HepG2 (cell line): ENCODE results near the gene ZCCHC17. TPM values are rescaled to one million over a fixed set of nuclear protein-coding genes. Genes with fewer than 3 reads are reported as not detected.

Source experiments
- ADNP ChIP-seq: sonication (generic); formaldehyde crosslinking; IDR thresholded peaks from 2 replicates; pipeline ENCODE4 v1.4.0; 2020; ENCODE audit warnings: missing genetic modification reagents
- AKAP8 ChIP-seq: sonication (generic); formaldehyde crosslinking; IDR thresholded peaks from 2 replicates; pipeline ENCODE4 v1.5.1; 2020; ENCODE audit warnings: mild to moderate bottlenecking, missing genetic modification reagents
- CCDC6 ChIP-seq: sonication (generic); formaldehyde crosslinking; IDR thresholded peaks from 2 replicates; pipeline ENCODE4 v1.8.1; 2022; ENCODE audit warnings: mild to moderate bottlenecking, missing genetic modification reagents, moderate library complexity
- GABPB1 ChIP-seq: IDR thresholded peaks from 2 replicates; pipeline ENCODE4 v1.6.1; 2016; ENCODE audit warnings: mild to moderate bottlenecking, missing genetic modification reagents, moderate library complexity, missing compliant biosample characterization
- HMG20B ChIP-seq: conservative IDR thresholded peaks from 2 replicates; pipeline ENCODE4 v1.6.1; 2016; ENCODE audit warnings: missing genetic modification reagents, missing compliant biosample characterization
- HNF4A ChIP-seq: sonication (generic); formaldehyde crosslinking; IDR thresholded peaks from 2 replicates; pipeline ENCODE4 v1.4.0; 2020; ENCODE audit warnings: missing genetic modification reagents
- KLF13 ChIP-seq: sonication (generic); formaldehyde crosslinking; IDR thresholded peaks from 2 replicates; pipeline ENCODE4 v1.4.0; 2020; ENCODE audit warnings: mild to moderate bottlenecking, missing genetic modification reagents
- LRRFIP1 ChIP-seq: sonication (generic); formaldehyde crosslinking; conservative IDR thresholded peaks from 2 replicates; pipeline ENCODE4 v1.4.0; 2020; ENCODE audit warnings: missing genetic modification reagents
- MBD4 ChIP-seq: IDR thresholded peaks from 2 replicates; pipeline ENCODE4 v1.6.1; 2012; ENCODE audit warnings: low read length, inconsistent platforms, borderline replicate concordance
- MYC ChIP-seq: sonication (generic); formaldehyde crosslinking; IDR thresholded peaks from 2 replicates; pipeline ENCODE4 v1.9.0; 2021; ENCODE audit warnings: missing genetic modification reagents, borderline replicate concordance
- PAX8 ChIP-seq: sonication (generic); formaldehyde crosslinking; IDR thresholded peaks from 2 replicates; pipeline ENCODE4 v1.8.0; 2022; ENCODE audit warnings: mild to moderate bottlenecking, missing genetic modification reagents, borderline replicate concordance
- RFXANK ChIP-seq: IDR thresholded peaks from 2 replicates; pipeline ENCODE4 v1.6.1; 2016
- RXRB ChIP-seq: IDR thresholded peaks from 2 replicates; pipeline ENCODE4 v1.6.1; 2016; ENCODE audit warnings: borderline replicate concordance, missing genetic modification reagents, missing compliant biosample characterization
- SKI ChIP-seq: fragments of 450-650 bp; IDR thresholded peaks from one replicate; pipeline ENCODE4 v1.6.1; 2018; ENCODE audit warnings: mild to moderate bottlenecking; ENCODE audit not compliant: partially characterized antibody
- SP2 ChIP-seq: sonication (generic); formaldehyde crosslinking; IDR thresholded peaks from 2 replicates; pipeline ENCODE4 v1.5.1; 2020; ENCODE audit warnings: mild to moderate bottlenecking, missing genetic modification reagents
- ZMAT5 ChIP-seq: sonication (generic); formaldehyde crosslinking; IDR thresholded peaks from 2 replicates; pipeline ENCODE4 v1.5.0; 2020; ENCODE audit warnings: mild to moderate bottlenecking, low read depth, missing genetic modification reagents, borderline replicate concordance
- ZNF468 ChIP-seq: sonication (generic); formaldehyde crosslinking; IDR thresholded peaks from 2 replicates; pipeline ENCODE4 v1.8.0; 2022; ENCODE audit warnings: mild to moderate bottlenecking, moderate library complexity, missing genetic modification reagents
- ZNF501 ChIP-seq: sonication (generic); formaldehyde crosslinking; IDR thresholded peaks from 2 replicates; pipeline ENCODE4 v1.5.1; 2020; ENCODE audit warnings: mild to moderate bottlenecking, moderate library complexity, missing genetic modification reagents
- ZNF550 ChIP-seq: sonication (generic); formaldehyde crosslinking; IDR thresholded peaks from 2 replicates; pipeline ENCODE4 v1.4.0; 2020; ENCODE audit warnings: mild to moderate bottlenecking, missing genetic modification reagents, borderline replicate concordance
- ZNF644 ChIP-seq: IDR thresholded peaks from 2 replicates; pipeline ENCODE4 v1.6.1; 2016; ENCODE audit warnings: low read depth
- ZNF780A ChIP-seq: sonication (generic); formaldehyde crosslinking; IDR thresholded peaks from 2 replicates; pipeline ENCODE4 v1.8.0; 2022; ENCODE audit warnings: mild to moderate bottlenecking, missing genetic modification reagents, moderate library complexity
- polyA plus RNA-seq, 8 experiments: library from polyadenylated mRNA; depleted of rRNA in 3 of 8; stranded (reverse) in 7 of 8; unstranded in 1 of 8; fragments of >200 nt; fragmentation: Illumina TruSeq in 4 of 8; extraction: Trizol in 4 of 8; gene quantifications; 2 replicates each; pipeline versions ENCODE4 v1.2.1 to v1.2.3, GENCODE V29; 2011 to 2016; ENCODE audit warnings: low read depth in 4 of 8, missing spikeins in 1 of 8, mixed read lengths in 1 of 8; ENCODE audit not compliant: insufficient read depth in 1 of 8
- total RNA-seq, 5 experiments: library from RNA; depleted of rRNA; stranded (reverse); fragments of >200 nt; fragmentation: Illumina TruSeq; extraction: Trizol; gene quantifications; 2 replicates each; pipeline ENCODE4 v1.2.3, GENCODE V29; 2016; ENCODE audit warnings: low read depth in 1 of 5
- TF ChIP-seq, protein P1 (sequence below): sonication (generic); formaldehyde crosslinking; IDR thresholded peaks from 2 replicates; pipeline ENCODE4 v1.4.0; 2020; ENCODE audit warnings: missing genetic modification reagents, mild to moderate bottlenecking, borderline replicate concordance
- TF ChIP-seq, protein P2 (sequence below): sonication (generic); formaldehyde crosslinking; IDR thresholded peaks from 2 replicates; pipeline ENCODE4 v1.4.0; 2020; ENCODE audit warnings: missing genetic modification reagents
- TF ChIP-seq, protein P3 (sequence below): sonication (generic); formaldehyde crosslinking; IDR thresholded peaks from 2 replicates; pipeline ENCODE4 v1.4.0; 2020; ENCODE audit warnings: missing genetic modification reagents

Gene ZCCHC17
- total and polyA plus RNA-seq, 2 of the 13 experiments (the other 11 are each of a cell fraction or from before 2014, with no cell fraction given) = 20.5 to 53.0 TPM

- TF ChIP-seq RXRB (CRISPR knock-in tag) (peak; percentile 57; the same call in 1 of the 2 replicates), ZNF780A (CRISPR knock-in tag) (no peak), RFXANK (CRISPR knock-in tag) (no peak), ZNF468 (CRISPR knock-in tag) (no peak), ADNP (no peak), MBD4 (no peak), PAX8 (CRISPR knock-in tag) (no peak), GABPB1 (CRISPR knock-in tag) (peak; percentile 67), SP2 (CRISPR knock-in tag) (no peak), SKI (no peak), KLF13 (CRISPR knock-in tag) (no peak), CCDC6 (CRISPR knock-in tag) (no peak; the same call in 1 of the 2 replicates), ZMAT5 (CRISPR knock-in tag) (no peak), ZNF501 (CRISPR knock-in tag) (no peak; the same call in 1 of the 2 replicates), AKAP8 (CRISPR knock-in tag) (no peak), ZNF550 (CRISPR knock-in tag) (no peak), HNF4A (no peak), ZNF644 (CRISPR knock-in tag) (no peak), HMG20B (no peak), MYC (CRISPR knock-in tag) (peak; percentile 67; the same call in 1 of the 2 replicates), LRRFIP1 (CRISPR knock-in tag) (no peak)
- TF ChIP-seq, protein P1, sequence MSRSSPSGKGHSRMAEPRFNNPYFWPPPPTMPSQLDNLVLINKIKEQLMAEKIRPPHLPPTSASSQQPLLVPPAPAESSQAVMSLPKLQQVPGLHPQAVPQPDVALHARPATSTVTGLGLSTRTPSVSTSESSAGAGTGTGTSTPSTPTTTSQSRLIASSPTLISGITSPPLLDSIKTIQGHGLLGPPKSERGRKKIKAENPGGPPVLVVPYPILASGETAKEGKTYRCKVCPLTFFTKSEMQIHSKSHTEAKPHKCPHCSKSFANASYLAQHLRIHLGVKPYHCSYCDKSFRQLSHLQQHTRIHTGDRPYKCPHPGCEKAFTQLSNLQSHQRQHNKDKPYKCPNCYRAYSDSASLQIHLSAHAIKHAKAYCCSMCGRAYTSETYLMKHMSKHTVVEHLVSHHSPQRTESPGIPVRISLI (CRISPR knock-in tag) = no peak
- TF ChIP-seq, protein P2, sequence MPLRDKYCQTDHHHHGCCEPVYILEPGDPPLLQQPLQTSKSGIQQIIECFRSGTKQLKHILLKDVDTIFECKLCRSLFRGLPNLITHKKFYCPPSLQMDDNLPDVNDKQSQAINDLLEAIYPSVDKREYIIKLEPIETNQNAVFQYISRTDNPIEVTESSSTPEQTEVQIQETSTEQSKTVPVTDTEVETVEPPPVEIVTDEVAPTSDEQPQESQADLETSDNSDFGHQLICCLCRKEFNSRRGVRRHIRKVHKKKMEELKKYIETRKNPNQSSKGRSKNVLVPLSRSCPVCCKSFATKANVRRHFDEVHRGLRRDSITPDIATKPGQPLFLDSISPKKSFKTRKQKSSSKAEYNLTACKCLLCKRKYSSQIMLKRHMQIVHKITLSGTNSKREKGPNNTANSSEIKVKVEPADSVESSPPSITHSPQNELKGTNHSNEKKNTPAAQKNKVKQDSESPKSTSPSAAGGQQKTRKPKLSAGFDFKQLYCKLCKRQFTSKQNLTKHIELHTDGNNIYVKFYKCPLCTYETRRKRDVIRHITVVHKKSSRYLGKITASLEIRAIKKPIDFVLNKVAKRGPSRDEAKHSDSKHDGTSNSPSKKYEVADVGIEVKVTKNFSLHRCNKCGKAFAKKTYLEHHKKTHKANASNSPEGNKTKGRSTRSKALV (CRISPR knock-in tag) = no peak
- TF ChIP-seq, protein P3, sequence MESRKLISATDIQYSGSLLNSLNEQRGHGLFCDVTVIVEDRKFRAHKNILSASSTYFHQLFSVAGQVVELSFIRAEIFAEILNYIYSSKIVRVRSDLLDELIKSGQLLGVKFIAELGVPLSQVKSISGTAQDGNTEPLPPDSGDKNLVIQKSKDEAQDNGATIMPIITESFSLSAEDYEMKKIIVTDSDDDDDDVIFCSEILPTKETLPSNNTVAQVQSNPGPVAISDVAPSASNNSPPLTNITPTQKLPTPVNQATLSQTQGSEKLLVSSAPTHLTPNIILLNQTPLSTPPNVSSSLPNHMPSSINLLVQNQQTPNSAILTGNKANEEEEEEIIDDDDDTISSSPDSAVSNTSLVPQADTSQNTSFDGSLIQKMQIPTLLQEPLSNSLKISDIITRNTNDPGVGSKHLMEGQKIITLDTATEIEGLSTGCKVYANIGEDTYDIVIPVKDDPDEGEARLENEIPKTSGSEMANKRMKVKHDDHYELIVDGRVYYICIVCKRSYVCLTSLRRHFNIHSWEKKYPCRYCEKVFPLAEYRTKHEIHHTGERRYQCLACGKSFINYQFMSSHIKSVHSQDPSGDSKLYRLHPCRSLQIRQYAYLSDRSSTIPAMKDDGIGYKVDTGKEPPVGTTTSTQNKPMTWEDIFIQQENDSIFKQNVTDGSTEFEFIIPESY (CRISPR knock-in tag) = no peak
Measured at GRCh38 chr1:31394584-31395193, 97.9 kb downstream of the ZCCHC17 start (continued).
